Ishikawa (cell line): ENCODE measurements around the gene RAF1.

Experiments used
- CEBPB ChIP-seq: IDR thresholded peaks from 2 replicates; pipeline ENCODE4 v1.6.1; 2012
- CREB1 ChIP-seq: IDR thresholded peaks from 2 replicates; pipeline ENCODE4 v1.6.1; 2012; ENCODE audit warnings: low read depth
- EGR1 ChIP-seq: IDR thresholded peaks from 2 replicates; pipeline ENCODE4 v1.6.1; 2012
- EP300 ChIP-seq: IDR thresholded peaks from 2 replicates; pipeline ENCODE4 v1.6.1; 2012; ENCODE audit warnings: borderline replicate concordance
- FOXM1 ChIP-seq: IDR thresholded peaks from 2 replicates; pipeline ENCODE4 v1.6.1; 2012; ENCODE audit warnings: low read depth, borderline replicate concordance
- MAX ChIP-seq: IDR thresholded peaks from 2 replicates; pipeline ENCODE4 v1.6.1; 2012
- NFIC ChIP-seq: IDR thresholded peaks from 2 replicates; pipeline ENCODE4 v1.6.1; 2012
- RAD21 ChIP-seq: IDR thresholded peaks from 2 replicates; pipeline ENCODE4 v1.6.1; 2012; ENCODE audit warnings: low read depth
- REST ChIP-seq: IDR thresholded peaks from 2 replicates; pipeline ENCODE4 v1.6.1; 2012; ENCODE audit warnings: low read depth, mild to moderate bottlenecking
- TAF1 ChIP-seq: IDR thresholded peaks from 2 replicates; pipeline ENCODE4 v1.6.1; 2012; ENCODE audit warnings: low read depth, mild to moderate bottlenecking
- TCF12 ChIP-seq: IDR thresholded peaks from 2 replicates; pipeline ENCODE4 v1.6.1; 2012; ENCODE audit warnings: low read depth
- TEAD4 ChIP-seq: IDR thresholded peaks from 2 replicates; pipeline ENCODE4 v1.6.1; 2012
- USF1 ChIP-seq: IDR thresholded peaks from 2 replicates; pipeline ENCODE4 v1.6.1; 2012
- YY1 ChIP-seq: IDR thresholded peaks from 2 replicates; pipeline ENCODE4 v1.6.1; 2012; ENCODE audit warnings: low read depth
- ZBTB7A ChIP-seq: IDR thresholded peaks from 2 replicates; pipeline ENCODE4 v1.6.1; 2012; ENCODE audit warnings: low read depth

The RAF1 gene

GRCh38 chr3:12559520-12559919 is 104.4 kb downstream of the RAF1 start:
- TF ChIP-seq CREB1 (no peak), CEBPB (no peak), ZBTB7A (no peak), TCF12 (no peak), EP300 (no peak), USF1 (no peak), YY1 (no peak), REST (no peak), RAD21 (no peak)

GRCh38 chr3:12558706-12559105 is 105.2 kb downstream of the RAF1 start:
- TF ChIP-seq RAD21 (no peak), USF1 (no peak), TCF12 (no peak), MAX (no peak), TEAD4 (no peak)

GRCh38 chr3:12557473-12558100 is 106.3 kb downstream of the RAF1 start:
- TF ChIP-seq ZBTB7A (no peak), CEBPB (peak; percentile 49; the same call in 1 of the 2 replicates), YY1 (no peak)

GRCh38 chr3:12556690-12557472 is 107.0 kb downstream of the RAF1 start, which contains the start of gene MKRN2:
Gene MKRN2 (plus strand): TSS chr3:12557087. CDS start chr3:12557151, 64 bp downstream.
- TF ChIP-seq RAD21 (no peak), USF1 (peak; percentile 57), MAX (peak; percentile 86), TCF12 (peak; percentile 78; the same call in 1 of the 2 replicates), REST (peak; percentile 3; the same call in 1 of the 2 replicates), EP300 (peak; percentile 7; the same call in 1 of the 2 replicates), CEBPB (no peak), EGR1 (no peak), NFIC (peak; percentile 18; the same call in 1 of the 2 replicates), CREB1 (peak; percentile 58; the same call in 1 of the 2 replicates), ZBTB7A (peak; percentile 86; the same call in 1 of the 2 replicates), TAF1 (peak; percentile 91), YY1 (peak; percentile 74), FOXM1 (no peak), TEAD4 (peak; percentile 31; the same call in 1 of the 2 replicates)

- TF ChIP-seq USF1 (no peak), MAX (no peak), EGR1 (no peak), RAD21 (no peak), CEBPB (no peak), TEAD4 (no peak), EP300 (no peak), REST (no peak), ZBTB7A (no peak), FOXM1 (no peak), TCF12 (no peak), NFIC (no peak), YY1 (no peak)
Observed at GRCh38 chr3:12556314-12556689, 107.6 kb downstream of the RAF1 start.
